G401 (cell line): ENCODE results near the gene LBR. TPM values are rescaled to one million over a fixed set of nuclear protein-coding genes. Genes with fewer than 3 reads are reported as not detected.

Experiments used
- total RNA-seq: library from RNA; depleted of rRNA; stranded (reverse); fragments of >200 nt; shearing (Covaris generic); gene quantifications from 2 replicates; pipeline ENCODE4 v1.2.3, GENCODE V29; 2014; rRNA removed

The LBR gene
- total RNA-seq, 1 experiment from 2014 or later, result 49.1 TPM

Other genes with a start within 250 kb of the LBR start
- gene ENAH, start 225.1 kb upstream of the LBR start, total RNA-seq, result 46.0 and 90.0 TPM in 2 replicates